SK-N-SH treated with all-trans-retinoic acid at 6 μM for 48 hours (cell line): ENCODE data around the gene PRR23A.

Source experiments
- CSDC2 ChIP-seq: fragments of 250-450 bp; sonication (Bioruptor Pico); IDR thresholded peaks from 2 replicates; pipeline ENCODE4 v1.5.0; 2020; ENCODE audit warnings: mild to moderate bottlenecking, moderate library complexity
- RARB ChIP-seq: fragments of 250-450 bp; sonication (Bioruptor Pico); IDR thresholded peaks from 2 replicates; pipeline ENCODE4 v1.8.0; 2021; ENCODE audit warnings: mild to moderate bottlenecking, moderate library complexity
- ZFP30 ChIP-seq: fragments of 450-650 bp; formaldehyde crosslinking; IDR thresholded peaks from 2 replicates; pipeline ENCODE4 v1.5.0; 2022; ENCODE audit warnings: mild to moderate bottlenecking, moderate library complexity
- ZNF565 ChIP-seq: fragments of 450-650 bp; formaldehyde crosslinking; conservative IDR thresholded peaks from 2 replicates; pipeline ENCODE4 v1.5.0; 2020; ENCODE audit warnings: low read depth, mild to moderate bottlenecking, moderate library complexity
- ZNF8 ChIP-seq: fragments of 450-650 bp; formaldehyde crosslinking; IDR thresholded peaks from 2 replicates; pipeline ENCODE4 v1.5.0; 2020; ENCODE audit warnings: mild to moderate bottlenecking, moderate library complexity
- TF ChIP-seq, protein P1 (sequence below): fragments of 250-450 bp; sonication (Bioruptor Pico); IDR thresholded peaks from 2 replicates; pipeline ENCODE4 v1.8.0; 2020; ENCODE audit warnings: mild to moderate bottlenecking, moderate library complexity, borderline replicate concordance
- TF ChIP-seq, protein P2 (sequence below): fragments of 250-450 bp; sonication (Bioruptor Pico); IDR thresholded peaks from 2 replicates; pipeline ENCODE4 v1.5.1; 2020; ENCODE audit warnings: low read depth, mild to moderate bottlenecking, moderate library complexity
- TF ChIP-seq, protein P3 (sequence below): fragments of 250-450 bp; sonication (Bioruptor Pico); IDR thresholded peaks from 2 replicates; pipeline ENCODE4 v1.5.1; 2021; ENCODE audit warnings: mild to moderate bottlenecking, moderate library complexity

DNA sequence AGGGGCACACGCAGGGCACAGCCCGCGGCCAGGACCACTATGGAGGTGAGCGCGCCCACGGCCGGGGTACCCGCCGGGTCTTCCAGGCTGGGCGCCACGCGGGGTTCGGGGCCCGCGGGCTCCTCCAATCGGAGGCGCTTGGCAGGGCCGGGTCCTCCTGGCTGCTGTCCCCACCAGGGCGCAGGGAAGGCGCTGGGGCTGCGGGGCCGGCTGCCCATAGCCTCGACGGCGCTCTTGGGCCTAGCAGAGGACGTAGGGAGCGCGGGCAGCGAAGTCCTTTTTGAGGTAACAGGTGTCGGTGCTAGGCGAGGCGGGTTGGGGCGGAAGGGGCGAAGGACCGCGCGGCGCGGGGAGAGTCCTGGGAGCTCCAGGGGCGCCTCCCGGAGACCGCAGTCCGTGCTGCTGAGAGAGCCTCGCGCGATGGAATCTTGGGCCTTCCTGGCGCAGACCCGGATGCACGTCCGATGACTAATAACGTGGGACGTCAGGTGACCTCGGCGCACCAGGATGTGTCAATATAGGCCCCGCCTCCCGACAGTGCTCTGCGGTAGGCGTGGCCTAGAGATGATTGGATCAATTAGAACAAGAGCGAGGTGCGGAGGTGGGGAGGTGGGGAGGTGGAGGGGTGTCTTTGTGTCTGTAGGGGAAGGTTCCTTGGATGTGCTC, at the start of gene PRR23A:
- TF ChIP-seq RARB (CRISPR knock-in tag) (no peak), ZNF8 (CRISPR knock-in tag) (no peak), ZFP30 (no peak), ZNF565 (CRISPR knock-in tag) (no peak), CSDC2 (no peak)
- TF ChIP-seq, protein P1, sequence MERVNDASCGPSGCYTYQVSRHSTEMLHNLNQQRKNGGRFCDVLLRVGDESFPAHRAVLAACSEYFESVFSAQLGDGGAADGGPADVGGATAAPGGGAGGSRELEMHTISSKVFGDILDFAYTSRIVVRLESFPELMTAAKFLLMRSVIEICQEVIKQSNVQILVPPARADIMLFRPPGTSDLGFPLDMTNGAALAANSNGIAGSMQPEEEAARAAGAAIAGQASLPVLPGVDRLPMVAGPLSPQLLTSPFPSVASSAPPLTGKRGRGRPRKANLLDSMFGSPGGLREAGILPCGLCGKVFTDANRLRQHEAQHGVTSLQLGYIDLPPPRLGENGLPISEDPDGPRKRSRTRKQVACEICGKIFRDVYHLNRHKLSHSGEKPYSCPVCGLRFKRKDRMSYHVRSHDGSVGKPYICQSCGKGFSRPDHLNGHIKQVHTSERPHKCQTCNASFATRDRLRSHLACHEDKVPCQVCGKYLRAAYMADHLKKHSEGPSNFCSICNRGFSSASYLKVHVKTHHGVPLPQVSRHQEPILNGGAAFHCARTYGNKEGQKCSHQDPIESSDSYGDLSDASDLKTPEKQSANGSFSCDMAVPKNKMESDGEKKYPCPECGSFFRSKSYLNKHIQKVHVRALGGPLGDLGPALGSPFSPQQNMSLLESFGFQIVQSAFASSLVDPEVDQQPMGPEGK (CRISPR knock-in tag), result no peak
- TF ChIP-seq, protein P2, sequence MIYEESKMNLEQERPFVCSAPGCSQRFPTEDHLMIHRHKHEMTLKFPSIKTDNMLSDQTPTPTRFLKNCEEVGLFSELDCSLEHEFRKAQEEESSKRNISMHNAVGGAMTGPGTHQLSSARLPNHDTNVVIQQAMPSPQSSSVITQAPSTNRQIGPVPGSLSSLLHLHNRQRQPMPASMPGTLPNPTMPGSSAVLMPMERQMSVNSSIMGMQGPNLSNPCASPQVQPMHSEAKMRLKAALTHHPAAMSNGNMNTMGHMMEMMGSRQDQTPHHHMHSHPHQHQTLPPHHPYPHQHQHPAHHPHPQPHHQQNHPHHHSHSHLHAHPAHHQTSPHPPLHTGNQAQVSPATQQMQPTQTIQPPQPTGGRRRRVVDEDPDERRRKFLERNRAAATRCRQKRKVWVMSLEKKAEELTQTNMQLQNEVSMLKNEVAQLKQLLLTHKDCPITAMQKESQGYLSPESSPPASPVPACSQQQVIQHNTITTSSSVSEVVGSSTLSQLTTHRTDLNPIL, result no peak
- TF ChIP-seq, protein P3, sequence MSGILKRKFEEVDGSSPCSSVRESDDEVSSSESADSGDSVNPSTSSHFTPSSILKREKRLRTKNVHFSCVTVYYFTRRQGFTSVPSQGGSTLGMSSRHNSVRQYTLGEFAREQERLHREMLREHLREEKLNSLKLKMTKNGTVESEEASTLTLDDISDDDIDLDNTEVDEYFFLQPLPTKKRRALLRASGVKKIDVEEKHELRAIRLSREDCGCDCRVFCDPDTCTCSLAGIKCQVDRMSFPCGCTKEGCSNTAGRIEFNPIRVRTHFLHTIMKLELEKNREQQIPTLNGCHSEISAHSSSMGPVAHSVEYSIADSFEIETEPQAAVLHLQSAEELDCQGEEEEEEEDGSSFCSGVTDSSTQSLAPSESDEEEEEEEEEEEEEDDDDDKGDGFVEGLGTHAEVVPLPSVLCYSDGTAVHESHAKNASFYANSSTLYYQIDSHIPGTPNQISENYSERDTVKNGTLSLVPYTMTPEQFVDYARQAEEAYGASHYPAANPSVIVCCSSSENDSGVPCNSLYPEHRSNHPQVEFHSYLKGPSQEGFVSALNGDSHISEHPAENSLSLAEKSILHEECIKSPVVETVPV (CRISPR knock-in tag), result no peak
